Gastroesophageal sphincter (tissue), 3 donors: ENCODE results near the gene TRMT10B.

Experiments used
- CTCF ChIP-seq, 4 experiments: fragments of 200-600 bp in 2 of 4; fragments of 450-650 bp in 2 of 4; sonication (generic) in 1 of 4; IDR thresholded peaks; one replicate each; pipeline ENCODE4 v1.5.1; 2017 to 2019; ENCODE audit warnings: antibody characterized with exemption in 4 of 4, mild to moderate bottlenecking in 2 of 4, moderate library complexity in 2 of 4
- EP300 ChIP-seq: sonication (generic); formaldehyde crosslinking; IDR thresholded peaks from one replicate; pipeline ENCODE4 v1.6.1; 2017; ENCODE audit warnings: antibody characterized with exemption, mild to moderate bottlenecking
- POLR2A ChIP-seq, 2 donors: fragments of 450-650 bp; IDR thresholded peaks; one replicate each; pipeline ENCODE4 v1.6.1; 2017; ENCODE audit warnings: antibody characterized with exemption in 2 of 2, mild to moderate bottlenecking in 2 of 2, moderate library complexity in 1 of 2

GRCh38 chr9:37747271-37747753 is 6.3 kb upstream of the TRMT10B start:
- peak in 3 of 4 experiments; percentile 71 to 83 (median 75) for TF ChIP-seq CTCF (IDR thresholded peaks at IDR 0.05)
- TF ChIP-seq EP300 = no peak
- TF ChIP-seq POLR2A (IDR thresholded peaks at IDR 0.05) = no peak
